ENCODE results near the gene ANTXRL. TPM values are rescaled to one million over a fixed set of nuclear protein-coding genes. Genes with fewer than 3 reads are reported as not detected.

Gene ANTXRL
- polyA plus RNA-seq, 1 of the 3 experiments (the other 2 are of a cell fraction): not detected

- Histone ChIP-seq H3K4me2 (no peak overlapping the region), H3K9me3 (no peaks in the 10 kb centered on the region; the same call in 1 of the 2 replicates), H3K27me3 (ENCODE audit: insufficient read depth) (no peaks in the 10 kb centered on the region), H3K4me1 (ENCODE audit: control insufficient read depth in 1 of 2, insufficient read depth in 2 of 2, low read depth in 1 of 2, low read length in 1 of 2) (peaks cover 6 to 10% of the 10 kb centered on the region in 2 experiments; a peak in 2 of 4 replicates), H3K4me3 (ENCODE audit: low read depth in 2 of 2, low read length in 1 of 2) (no peak overlapping the region), H3K9ac (no peak overlapping the region), H3K9me2 (no peaks in the 10 kb centered on the region), H4K20me1 (ENCODE audit: insufficient read depth) (no peaks in the 10 kb centered on the region), H3K27ac (ENCODE audit: low read depth in 2 of 2, low read length in 1 of 2) (no peak overlapping the region), H3F3A (replicated peaks; ENCODE audit: insufficient read depth) (peaks cover 13% of the 10 kb centered on the region), H3K36me3 (replicated peaks in 1 of 2; ENCODE audit: control insufficient read depth in 1 of 2, insufficient read depth in 2 of 2, low read length in 1 of 2) (no peaks in the 10 kb centered on the region), H2AFZ (ENCODE audit: low read depth) (no peak overlapping the region), H3K79me2 (ENCODE audit: insufficient read depth) (no peaks in the 10 kb centered on the region)
- ChIA-PET CTCF (interaction anchor here (0.8 kb wide), 1 partner anchor 10 kb away, joined by 3 read pairs; no protein-coding TSS in a partner anchor), POLR2A (no interaction called here)
- TF ChIP-seq TAF1 (IDR thresholded peaks at IDR 0.05; ENCODE audit: borderline replicate concordance, low read depth, low read length) (no peak), MEF2A (IDR thresholded peaks at IDR 0.05; ENCODE audit: borderline replicate concordance, low read depth) (no peak), TEAD4 (IDR thresholded peaks at IDR 0.05; ENCODE audit: borderline replicate concordance, insufficient read depth) (no peak), RFX5 (IDR thresholded peaks at IDR 0.05; ENCODE audit: low read length) (peak; percentile 76), FOSL2 (IDR thresholded peaks at IDR 0.05; ENCODE audit: borderline replicate concordance, low read depth) (no peak)
- WGBS (ENCODE audit: low lambda C conversion rate): 84% methylated on average over 15 of the region's 15 CpGs
- no peak for DNase-seq
Measured at GRCh38 chr10:46290101-46290886, 3.5 kb downstream of the ANTXRL start.

- CTCF ChIA-PET: no interaction called here
- POLR2A ChIA-PET: no interaction called here
- no peak overlapping the region for H3K9ac ChIP-seq
- no peak for TF ChIP-seq USF1 (IDR thresholded peaks at IDR 0.05; ENCODE audit: borderline replicate concordance, low read depth)
- no peak for TF ChIP-seq RFX5 (IDR thresholded peaks at IDR 0.05; ENCODE audit: low read length)
- TF ChIP-seq GABPA (IDR thresholded peaks at IDR 0.05; ENCODE audit: low read depth): no peak
- TF ChIP-seq NFIC (IDR thresholded peaks at IDR 0.05; ENCODE audit: borderline replicate concordance): no peak
- TF ChIP-seq ELF1 (IDR thresholded peaks at IDR 0.05): no peak
- TF ChIP-seq REST (IDR thresholded peaks at IDR 0.05; ENCODE audit: low read depth, low read length): no peak
- TF ChIP-seq SMC3 (IDR thresholded peaks at IDR 0.05; ENCODE audit: low read depth, low read length): no peak
- TF ChIP-seq USF2 (IDR thresholded peaks at IDR 0.05; ENCODE audit: borderline replicate concordance, low read depth, low read length): no peak
- TF ChIP-seq SIN3A (IDR thresholded peaks at IDR 0.05; ENCODE audit: borderline replicate concordance, low read depth, low read length): no peak
- TF ChIP-seq MAX (IDR thresholded peaks at IDR 0.05; ENCODE audit: low read depth): no peak
- TF ChIP-seq TEAD4 (IDR thresholded peaks at IDR 0.05; ENCODE audit: borderline replicate concordance, insufficient read depth): no peak
- TF ChIP-seq NRF1 (IDR thresholded peaks at IDR 0.05; ENCODE audit: low read depth, low read length): no peak
- TF ChIP-seq GATA2 (CRISPR knock-in tag; IDR thresholded peaks at IDR 0.05): no peak
- TF ChIP-seq RXRA (IDR thresholded peaks at IDR 0.05; ENCODE audit: borderline replicate concordance, low read depth): no peak
- TF ChIP-seq POLR2AphosphoS5 (IDR thresholded peaks at IDR 0.05; ENCODE audit: low read depth, low read length): no peak
- TF ChIP-seq IRF3 (IDR thresholded peaks at IDR 0.05; ENCODE audit: low read depth, low read length): no peak
Measured at GRCh38 chr10:46291817-46292572, 5.2 kb downstream of the ANTXRL start.

More at GRCh38 chr10:46291817-46292572, 5.2 kb downstream of the ANTXRL start:
- no peak for DNase-seq
- no peaks in the 10 kb centered on the region for H3K36me3 ChIP-seq (replicated peaks in 1 of 2; ENCODE audit: control insufficient read depth in 1 of 2, insufficient read depth in 2 of 2, low read length in 1 of 2)
- peaks cover 7% of the 10 kb centered on the region for H3F3A ChIP-seq (replicated peaks; ENCODE audit: insufficient read depth)
- H2AFZ ChIP-seq (ENCODE audit: low read depth): no peak overlapping the region
- no peaks in the 10 kb centered on the region for H3K79me2 ChIP-seq (ENCODE audit: insufficient read depth)
- H3K27ac ChIP-seq (ENCODE audit: low read depth in 2 of 2, low read length in 1 of 2): no peak overlapping the region
- 49% methylated on average over 10 of the region's 10 CpGs for WGBS (ENCODE audit: low lambda C conversion rate)
- H3K27me3 ChIP-seq (ENCODE audit: insufficient read depth): no peaks in the 10 kb centered on the region
- H3K9me2 ChIP-seq: no peaks in the 10 kb centered on the region
- H4K20me1 ChIP-seq (ENCODE audit: insufficient read depth): no peaks in the 10 kb centered on the region
- H3K4me1 ChIP-seq (ENCODE audit: control insufficient read depth in 1 of 2, insufficient read depth in 2 of 2, low read depth in 1 of 2, low read length in 1 of 2): peaks cover 6 to 10% of the 10 kb centered on the region in 2 experiments; a peak in 2 of 4 replicates
- 0 out of 2 replicates have a peak overlapping the region, but pooled peaks have one; percentile 19 for H3K4me2 ChIP-seq
- no peaks in the 10 kb centered on the region; the same call in 1 of the 2 replicates for H3K9me3 ChIP-seq
- no peak overlapping the region for H3K4me3 ChIP-seq (ENCODE audit: low read depth in 2 of 2, low read length in 1 of 2)
